Measurements from ENCODE around the gene AANAT. TPM values are rescaled to one million over a fixed set of nuclear protein-coding genes. Genes with fewer than 3 reads are reported as not detected.

The AANAT gene
- total RNA-seq, 3 donors from 2014 or later (not counting 1 experiment from before 2014, with no cell fraction given) = 0.28 to 0.50 TPM; not detected in 1

- Mint-ChIP-seq H3K27ac (no peak overlapping the region), H3K9me3 (no peaks in the 10 kb centered on the region), H3K36me3 (no peaks in the 10 kb centered on the region), H3K27me3 (ENCODE audit: low read depth in 2 of 2) (no peaks in the 10 kb centered on the region), H3K4me1 (peaks cover 39 to 45% of the 10 kb centered on the region in 2 donors), H3K4me3 (no peak overlapping the region)
- no peak for ATAC-seq
- Histone ChIP-seq H3K27ac (ENCODE audit: low read length) (no peak overlapping the region), H3K9me3 (ENCODE audit: control insufficient read depth, insufficient read depth, low read length) (no peaks in the 10 kb centered on the region), H3K4me1 (ENCODE audit: control insufficient read depth, insufficient read depth, low read length) (peaks cover 10% of the 10 kb centered on the region), H3K36me3 (ENCODE audit: control insufficient read depth, insufficient read depth, low read length) (no peaks in the 10 kb centered on the region), H3K4me3 (ENCODE audit: low read length) (no peak overlapping the region), H3K27me3 (ENCODE audit: control insufficient read depth, insufficient read depth, low read length) (no peaks in the 10 kb centered on the region)
- no peak for DNase-seq
- TF ChIP-seq CTCF (IDR thresholded peaks at IDR 0.05) = no peak
- intact Hi-C loops (cut with micrococcal nuclease) = no loop called here
- WGBS (ENCODE audit: insufficient coverage) = 93% methylated on average over 7 of the region's 7 CpGs
These were observed 46.4 kb upstream of the AANAT start for GRCh38 chr17:76421044-76421407.

GRCh38 chr17:76422406-76422805 lies 45.0 kb upstream of the AANAT start:
- TF ChIP-seq CTCF (IDR thresholded peaks at IDR 0.05) = no peak
- H3K4me3 Mint-ChIP-seq = no peak overlapping the region

GRCh38 chr17:76422860-76423259 lies 44.5 kb upstream of the AANAT start:
- no peak overlapping the region for H3K4me3 ChIP-seq (ENCODE audit: low read length)
- H3K4me1 ChIP-seq (ENCODE audit: control insufficient read depth, insufficient read depth, low read length) = peaks cover 10% of the 10 kb centered on the region
- no peaks in the 10 kb centered on the region for H3K36me3 Mint-ChIP-seq
- no peak for TF ChIP-seq CTCF (IDR thresholded peaks at IDR 0.05)
- no peak for ATAC-seq
- H3K4me1 Mint-ChIP-seq = peaks cover 44 to 47% of the 10 kb centered on the region in 2 donors
- intact Hi-C loops (cut with micrococcal nuclease) = no loop called here
- no peaks in the 10 kb centered on the region for H3K27me3 ChIP-seq (ENCODE audit: control insufficient read depth, insufficient read depth, low read length)
- no peaks in the 10 kb centered on the region for H3K9me3 ChIP-seq (ENCODE audit: control insufficient read depth, insufficient read depth, low read length)
- H3K27ac Mint-ChIP-seq = no peak overlapping the region
- DNase-seq = no peak
- H3K27ac ChIP-seq (ENCODE audit: low read length) = no peak overlapping the region
- WGBS (ENCODE audit: insufficient coverage) = 87% methylated on average over 6 of the region's 6 CpGs
- H3K27me3 Mint-ChIP-seq (ENCODE audit: low read depth in 2 of 2) = no peaks in the 10 kb centered on the region
- H3K36me3 ChIP-seq (ENCODE audit: control insufficient read depth, insufficient read depth, low read length) = no peaks in the 10 kb centered on the region
- H3K9me3 Mint-ChIP-seq = no peaks in the 10 kb centered on the region
- H3K4me3 Mint-ChIP-seq = no peak overlapping the region

More at GRCh38 chr17:76422406-76422805, 45.0 kb upstream of the AANAT start:
- intact Hi-C loops (cut with micrococcal nuclease) = no loop called here
- no peak for DNase-seq
- H3K4me1 Mint-ChIP-seq = peaks cover 45 to 49% of the 10 kb centered on the region in 2 donors
- H3K27ac Mint-ChIP-seq = no peak overlapping the region
- no peaks in the 10 kb centered on the region for H3K9me3 Mint-ChIP-seq
- Histone ChIP-seq H3K27ac (ENCODE audit: low read length) (no peak overlapping the region), H3K4me1 (ENCODE audit: control insufficient read depth, insufficient read depth, low read length) (peaks cover 10% of the 10 kb centered on the region), H3K27me3 (ENCODE audit: control insufficient read depth, insufficient read depth, low read length) (no peaks in the 10 kb centered on the region), H3K36me3 (ENCODE audit: control insufficient read depth, insufficient read depth, low read length) (no peaks in the 10 kb centered on the region), H3K9me3 (ENCODE audit: control insufficient read depth, insufficient read depth, low read length) (no peaks in the 10 kb centered on the region), H3K4me3 (ENCODE audit: low read length) (no peak overlapping the region)
- H3K27me3 Mint-ChIP-seq (ENCODE audit: low read depth in 2 of 2) = no peaks in the 10 kb centered on the region
- WGBS (ENCODE audit: insufficient coverage) = 93% methylated on average over 8 of the region's 8 CpGs
- no peak for ATAC-seq
- no peaks in the 10 kb centered on the region for H3K36me3 Mint-ChIP-seq

GRCh38 chr17:76426853-76427252 lies 40.5 kb upstream of the AANAT start:
- no peak overlapping the region for H3K4me3 Mint-ChIP-seq
- no peaks in the 10 kb centered on the region for H3K36me3 Mint-ChIP-seq
- ATAC-seq (no peak), DNase-seq (no peak)
- Histone ChIP-seq H3K4me1 (ENCODE audit: control insufficient read depth, insufficient read depth, low read length) (no peaks in the 10 kb centered on the region), H3K27ac (ENCODE audit: low read length) (no peak overlapping the region), H3K27me3 (ENCODE audit: control insufficient read depth, insufficient read depth, low read length) (no peaks in the 10 kb centered on the region), H3K9me3 (ENCODE audit: control insufficient read depth, insufficient read depth, low read length) (no peaks in the 10 kb centered on the region), H3K36me3 (ENCODE audit: control insufficient read depth, insufficient read depth, low read length) (no peaks in the 10 kb centered on the region), H3K4me3 (ENCODE audit: low read length) (no peak overlapping the region)
- H3K27ac Mint-ChIP-seq = no peak overlapping the region
- 100% methylated on average over 3 of the region's 3 CpGs for WGBS (ENCODE audit: insufficient coverage)
- intact Hi-C loops (cut with micrococcal nuclease) = no loop called here
- TF ChIP-seq CTCF (IDR thresholded peaks at IDR 0.05) = no peak
- no peaks in the 10 kb centered on the region for H3K9me3 Mint-ChIP-seq
- peaks cover 39 to 41% of the 10 kb centered on the region in 2 donors for H3K4me1 Mint-ChIP-seq
- no peaks in the 10 kb centered on the region for H3K27me3 Mint-ChIP-seq (ENCODE audit: low read depth in 2 of 2)
